CD14-positive monocyte (primary cell): ENCODE measurements around the gene BIRC3. TPM values are rescaled to one million over a fixed set of nuclear protein-coding genes. Genes with fewer than 3 reads are reported as not detected.

Experiments
- DNase-seq, 3 donors: peaks; one replicate each; pipeline ENCODE4 v3.0.0-alpha.2; 2011 to 2022
- H2AFZ ChIP-seq: 2 replicates; pipeline ENCODE4 v1.6.0; 2012; ENCODE audit warnings: mild to moderate bottlenecking, low read depth, low read length, inconsistent platforms; ENCODE audit not compliant: insufficient read depth, poor library complexity, severe bottlenecking
- H3K27ac ChIP-seq, 2 donors: 1 replicate in 1 of 2; 2 replicates in 1 of 2; pipeline ENCODE4 v1.5.1; 2012 to 2013; ENCODE audit warnings: low read length in 2 of 2, control low read depth in 1 of 2, inconsistent platforms in 1 of 2, low read depth in 1 of 2, mild to moderate bottlenecking in 1 of 2
- H3K27me3 ChIP-seq, 2 donors: one replicate each; pipeline versions ENCODE4 v1.6.0 to v1.6.1; 2011 to 2013; ENCODE audit warnings: low read length in 2 of 2; ENCODE audit not compliant: control insufficient read depth in 2 of 2, insufficient read depth in 2 of 2
- H3K36me3 ChIP-seq, 2 donors: replicated peaks in 1 of 2; 1 replicate in 1 of 2; 2 replicates in 1 of 2; pipeline versions ENCODE4 v1.5.1 to v1.6.1; 2012 to 2013; ENCODE audit warnings: low read length in 2 of 2, control low read depth in 1 of 2, inconsistent platforms in 1 of 2, mild to moderate bottlenecking in 1 of 2; ENCODE audit not compliant: insufficient read depth in 2 of 2, control insufficient read depth in 1 of 2
- H3K4me1 ChIP-seq, 2 donors: 1 replicate in 1 of 2; 2 replicates in 1 of 2; pipeline versions ENCODE4 v1.5.1 to v1.6.1; 2012 to 2013; ENCODE audit warnings: low read length in 2 of 2, control low read depth in 1 of 2, inconsistent platforms in 1 of 2, mild to moderate bottlenecking in 1 of 2, moderate library complexity in 1 of 2; ENCODE audit not compliant: insufficient read depth in 2 of 2, control insufficient read depth in 1 of 2
- H3K4me2 ChIP-seq: replicated peaks from 2 replicates; pipeline ENCODE3; 2012; ENCODE audit warnings: low read length, moderate library complexity, mild to moderate bottlenecking; ENCODE audit not compliant: poor library complexity, severe bottlenecking; ENCODE audit errors: extremely low read depth
- H3K4me3 ChIP-seq, 3 experiments: fragments of 200-600 bp in 1 of 3; sonication (generic) in 1 of 3; replicated peaks in 1 of 3; 1 replicate in 2 of 3; 2 replicates in 1 of 3; pipeline ENCODE4 v1.5.1; 2011 to 2013; ENCODE audit warnings: low read length in 3 of 3, mild to moderate bottlenecking in 3 of 3, control low read depth in 2 of 3, low read depth in 2 of 3, inconsistent platforms in 1 of 3, moderate library complexity in 1 of 3
- H3K79me2 ChIP-seq: 2 replicates; pipeline ENCODE4 v1.6.0; 2012; ENCODE audit warnings: mild to moderate bottlenecking, control low read depth, inconsistent platforms, low read length, moderate library complexity; ENCODE audit not compliant: insufficient read depth
- H3K9ac ChIP-seq: 2 replicates; pipeline ENCODE4 v1.6.0; 2017; ENCODE audit warnings: low read length, mild to moderate bottlenecking; ENCODE audit not compliant: insufficient read depth, poor library complexity, severe bottlenecking
- H3K9me3 ChIP-seq, 2 donors: replicated peaks in 1 of 2; 1 replicate in 1 of 2; 2 replicates in 1 of 2; pipeline versions ENCODE4 v1.5.1 to v1.6.1; 2012 to 2013; ENCODE audit warnings: low read length in 2 of 2, control low read depth in 1 of 2; ENCODE audit not compliant: control insufficient read depth in 1 of 2, insufficient read depth in 1 of 2
- H4K20me1 ChIP-seq: 2 replicates; pipeline ENCODE4 v1.6.0; 2012; ENCODE audit warnings: mild to moderate bottlenecking, low read length, control low read depth, moderate library complexity; ENCODE audit not compliant: insufficient read depth
- H3K27ac Mint-ChIP-seq, 7 donors: one replicate each; pipeline ENCODE4 v1.8.0; 2020; ENCODE audit warnings: mild to moderate bottlenecking in 7 of 7, mixed read lengths in 7 of 7, moderate library complexity in 6 of 7, inconsistent platforms in 2 of 7
- H3K27me3 Mint-ChIP-seq, 3 donors: one replicate each; pipeline ENCODE4 v1.8.0; 2021 to 2022; ENCODE audit warnings: low read depth in 3 of 3, mild to moderate bottlenecking in 3 of 3, mixed read lengths in 3 of 3, moderate library complexity in 3 of 3, inconsistent platforms in 1 of 3
- H3K36me3 Mint-ChIP-seq, 2 donors: one replicate each; pipeline ENCODE4 v1.8.0; 2020; ENCODE audit warnings: mixed read lengths in 2 of 2, inconsistent platforms in 1 of 2, mild to moderate bottlenecking in 1 of 2
- H3K4me1 Mint-ChIP-seq: one replicate; pipeline ENCODE4 v1.8.0; 2020; ENCODE audit warnings: mild to moderate bottlenecking, mixed read lengths
- H3K4me3 Mint-ChIP-seq, 2 donors: one replicate each; pipeline ENCODE4 v1.8.0; 2020; ENCODE audit warnings: mild to moderate bottlenecking in 2 of 2, mixed read lengths in 2 of 2, moderate library complexity in 1 of 2
- H3K9me3 Mint-ChIP-seq, 7 donors: one replicate each; pipeline ENCODE4 v1.8.0; 2020 to 2022; ENCODE audit warnings: mixed read lengths in 7 of 7, mild to moderate bottlenecking in 6 of 7, moderate library complexity in 6 of 7, inconsistent platforms in 2 of 7
- CTCF ChIP-seq: fragments of 200-600 bp; IDR thresholded peaks from one replicate; pipeline ENCODE4 v1.8.0; 2022; ENCODE audit warnings: antibody characterized with exemption, mild to moderate bottlenecking
- WGBS: methylation state at CpG from one replicate; pipeline ENCODE4 v1.1.5; 2013; ENCODE audit warnings: missing lambda C conversion rate; ENCODE audit not compliant: insufficient coverage; 5-methylcytosine and 5-hydroxymethylcytosine counted together
- intact Hi-C, 2 donors: fragments of 100-400 bp; cut with micrococcal nuclease; formaldehyde crosslinking; loops; one replicate each; pipeline versions ENCODE4 v1.15.0 to v1.15.1; 2023
- polyA plus RNA-seq, 3 donors: library from polyadenylated mRNA; depleted of rRNA in 1 of 3; unstranded in 2 of 3; stranded (reverse) in 1 of 3; fragments of 300-500 nt in 2 of 3; fragments of >200 nt in 1 of 3; fragmentation: Illumina TruSeq in 2 of 3; gene quantifications; 1 replicate in 2 of 3; 2 replicates in 1 of 3; pipeline ENCODE4 v1.2.3, GENCODE V29; 2012 to 2021

The BIRC3 gene
- polyA plus RNA-seq, 3 donors, result 3.0 to 9.8 (median 9.5) TPM

- Histone ChIP-seq H3K79me2 (no peaks in the 10 kb centered on the region), H3K27me3 (peaks cover 17 to 44% of the 10 kb centered on the region in 2 donors), H3K36me3 (no peaks in the 10 kb centered on the region), H3K27ac (no peak overlapping the region), H3K9me3 (no peaks in the 10 kb centered on the region), H3K4me1 (no peaks in the 10 kb centered on the region), H3K9ac (no peak overlapping the region), H2AFZ (no peak overlapping the region), H3K4me3 (no peak overlapping the region), H3K4me2 (no peak overlapping the region), H4K20me1 (no peaks in the 10 kb centered on the region)
- Mint-ChIP-seq H3K36me3 (no peaks in the 10 kb centered on the region), H3K27me3 (peaks cover 34 to 53% (median 40%) of the 10 kb centered on the region in 3 donors), H3K27ac (no peak overlapping the region), H3K9me3 (peaks cover 0 to 2% (median 0%) of the 10 kb centered on the region in 7 donors), H3K4me3 (no peak overlapping the region), H3K4me1 (peaks cover 3% of the 10 kb centered on the region)
- no peak for TF ChIP-seq CTCF
- intact Hi-C loops, result no loop called here
- DNase-seq, result no peak
- WGBS, result 100% methylated on average over 2 of the region's 3 CpGs
Observed at GRCh38 chr11:102274628-102275027, 42.7 kb upstream of the BIRC3 start.

GRCh38 chr11:102276362-102276761 lies 40.9 kb upstream of the BIRC3 start:
- no peak overlapping the region for H3K27ac ChIP-seq
- Mint-ChIP-seq H3K9me3 (peaks cover 0 to 2% (median 0%) of the 10 kb centered on the region in 7 donors), H3K4me3 (no peak overlapping the region), H3K36me3 (no peaks in the 10 kb centered on the region), H3K4me1 (peaks cover 5% of the 10 kb centered on the region), H3K27me3 (peaks cover 28 to 44% (median 38%) of the 10 kb centered on the region in 3 donors), H3K27ac (no peak overlapping the region)
- WGBS, result 71% methylated on average over 4 of the region's 4 CpGs
- H3K4me2 ChIP-seq, result no peak overlapping the region
- H3K9me3 ChIP-seq, result no peaks in the 10 kb centered on the region
- no peak overlapping the region for H3K4me3 ChIP-seq
- H3K27me3 ChIP-seq, result peaks cover 13 to 39% of the 10 kb centered on the region in 2 donors
- H2AFZ ChIP-seq, result no peak overlapping the region
- DNase-seq, result no peak
- intact Hi-C loops, result no loop called here
- H4K20me1 ChIP-seq, result no peaks in the 10 kb centered on the region
- no peaks in the 10 kb centered on the region for H3K79me2 ChIP-seq
- no peaks in the 10 kb centered on the region for H3K4me1 ChIP-seq
- no peak overlapping the region for H3K9ac ChIP-seq
- TF ChIP-seq CTCF, result no peak
- no peaks in the 10 kb centered on the region for H3K36me3 ChIP-seq
